Parathyroid adenoma (tissue), 2 donors: ENCODE data around the gene DEF6.

Source experiments
- H2AFZ ChIP-seq: fragments of 300-600 bp; sonication (generic); one replicate; pipeline ENCODE4 v1.7.0; 2017; ENCODE audit warnings: antibody characterized with exemption, mild to moderate bottlenecking
- H3K27ac ChIP-seq: fragments of 300-600 bp; sonication (generic); one replicate; pipeline ENCODE4 v1.7.0; 2017
- H3K27me3 ChIP-seq: fragments of 300-600 bp; sonication (generic); one replicate; pipeline ENCODE4 v1.7.0; 2017; ENCODE audit warnings: low read length; ENCODE audit not compliant: control insufficient read depth, insufficient read depth
- H3K36me3 ChIP-seq: fragments of 300-600 bp; sonication (generic); one replicate; pipeline ENCODE4 v1.7.0; 2017; ENCODE audit warnings: low read length; ENCODE audit not compliant: control insufficient read depth, insufficient read depth
- H3K4me1 ChIP-seq: fragments of 300-600 bp; sonication (generic); one replicate; pipeline ENCODE4 v1.7.0; 2017; ENCODE audit warnings: control low read depth
- H3K4me2 ChIP-seq: fragments of 300-600 bp; sonication (generic); one replicate; pipeline ENCODE4 v1.7.0; 2017; ENCODE audit warnings: low read length
- H3K4me3 ChIP-seq: fragments of 300-600 bp; sonication (generic); one replicate; pipeline ENCODE4 v1.7.0; 2017; ENCODE audit warnings: low read depth, low read length
- H3K79me2 ChIP-seq: fragments of 300-600 bp; sonication (generic); one replicate; pipeline ENCODE4 v1.7.0; 2017; ENCODE audit warnings: control low read depth
- H3K9ac ChIP-seq: fragments of 300-600 bp; sonication (generic); one replicate; pipeline ENCODE4 v1.7.0; 2017; ENCODE audit warnings: mild to moderate bottlenecking
- H3K9me3 ChIP-seq: fragments of 300-600 bp; sonication (generic); one replicate; pipeline ENCODE4 v1.7.0; 2017; ENCODE audit warnings: low read length; ENCODE audit not compliant: control insufficient read depth
- CTCF ChIP-seq: fragments of 300-600 bp; sonication (generic); IDR thresholded peaks from one replicate; pipeline ENCODE4 v1.7.0; 2017; ENCODE audit warnings: antibody characterized with exemption, mild to moderate bottlenecking
- donor health status: primary hyperparathyroidism.

DEF6 gene

GRCh38 chr6:35265523-35265922, 32.1 kb upstream of the DEF6 start:
- no peaks in the 10 kb centered on the region for H3K27me3 ChIP-seq
- H3K36me3 ChIP-seq: no peaks in the 10 kb centered on the region
- TF ChIP-seq CTCF: no peak
- H3K4me2 ChIP-seq: no peak overlapping the region
- peaks cover 29% of the 10 kb centered on the region for H3K79me2 ChIP-seq
- H3K27ac ChIP-seq: no peak overlapping the region
- no peak overlapping the region for H2AFZ ChIP-seq
- H3K9me3 ChIP-seq: no peaks in the 10 kb centered on the region
- no peak overlapping the region for H3K9ac ChIP-seq
- no peak overlapping the region for H3K4me3 ChIP-seq
- peaks cover 24% of the 10 kb centered on the region for H3K4me1 ChIP-seq

- Histone ChIP-seq H3K4me1 (peaks cover 17% of the 10 kb centered on the region), H3K27ac (no peak overlapping the region), H3K4me2 (no peak overlapping the region), H3K36me3 (no peaks in the 10 kb centered on the region), H3K9me3 (no peaks in the 10 kb centered on the region), H3K4me3 (no peak overlapping the region), H3K27me3 (no peaks in the 10 kb centered on the region), H2AFZ (no peak overlapping the region), H3K9ac (no peak overlapping the region), H3K79me2 (peaks cover 35% of the 10 kb centered on the region)
- no peak for TF ChIP-seq CTCF
Observed at GRCh38 chr6:35267446-35267845, 30.2 kb upstream of the DEF6 start.

- no peak overlapping the region for H3K4me3 ChIP-seq
- H3K27me3 ChIP-seq: no peaks in the 10 kb centered on the region
- no peak overlapping the region for H3K9ac ChIP-seq
- peaks cover 38% of the 10 kb centered on the region for H3K79me2 ChIP-seq
- H3K9me3 ChIP-seq: no peaks in the 10 kb centered on the region
- TF ChIP-seq CTCF: no peak
- peaks cover 17% of the 10 kb centered on the region for H3K4me1 ChIP-seq
- no peaks in the 10 kb centered on the region for H3K36me3 ChIP-seq
- no peak overlapping the region for H3K4me2 ChIP-seq
- H3K27ac ChIP-seq: no peak overlapping the region
- no peak overlapping the region for H2AFZ ChIP-seq
Observed at GRCh38 chr6:35267897-35268296, 29.7 kb upstream of the DEF6 start.

GRCh38 chr6:35272005-35272404, 25.6 kb upstream of the DEF6 start:
- peaks cover 40% of the 10 kb centered on the region for H3K79me2 ChIP-seq
- no peak overlapping the region for H3K27ac ChIP-seq
- no peak overlapping the region for H3K4me3 ChIP-seq
- H3K36me3 ChIP-seq: no peaks in the 10 kb centered on the region
- no peaks in the 10 kb centered on the region for H3K9me3 ChIP-seq
- H3K27me3 ChIP-seq: no peaks in the 10 kb centered on the region
- no peak for TF ChIP-seq CTCF
- no peak overlapping the region for H3K4me2 ChIP-seq
- H2AFZ ChIP-seq: no peak overlapping the region
- H3K4me1 ChIP-seq: no peaks in the 10 kb centered on the region
- H3K9ac ChIP-seq: no peak overlapping the region

- Histone ChIP-seq H3K9me3 (no peaks in the 10 kb centered on the region), H3K27me3 (no peaks in the 10 kb centered on the region), H3K79me2 (peaks cover 29% of the 10 kb centered on the region), H2AFZ (no peak overlapping the region), H3K9ac (no peak overlapping the region), H3K4me1 (no peaks in the 10 kb centered on the region), H3K27ac (no peak overlapping the region), H3K4me2 (no peak overlapping the region), H3K4me3 (no peak overlapping the region), H3K36me3 (no peaks in the 10 kb centered on the region)
- no peak for TF ChIP-seq CTCF
Observed at GRCh38 chr6:35273822-35274559, 23.6 kb upstream of the DEF6 start.
